Heart left ventricle (tissue), 16 donors: Measurements from ENCODE around the gene PLSCR3. TPM values are rescaled to one million over a fixed set of nuclear protein-coding genes. Genes with fewer than 3 reads are reported as not detected.
A peak's percentile ranks its signal among the peaks of the same experiment; 100 is the strongest.

ENCODE experiments used
- ATAC-seq, 4 donors: fragments of 200-7000 bp; cut with Tn5 transposase; one replicate each; pipeline ENCODE4 v1.9.1; 2020 to 2022; ENCODE audit warnings: moderate library complexity in 4 of 4, mild to moderate bottlenecking in 3 of 4, moderate number of reproducible peaks in 1 of 4
- DNase-seq, 5 donors: peaks; one replicate each; pipeline ENCODE4 v3.0.0-alpha.2; 2020
- H3K27ac ChIP-seq, 12 donors: fragments of 200-600 bp; sonication (generic) in 4 of 12; one replicate each; pipeline versions ENCODE4 v1.5.0 to v1.8.0; 2016 to 2022; ENCODE audit warnings: mild to moderate bottlenecking in 2 of 12
- H3K27me3 ChIP-seq, 9 donors: fragments of 200-600 bp; sonication (generic) in 2 of 9; one replicate each; pipeline versions ENCODE4 v1.5.1 to v1.8.0; 2016 to 2022; ENCODE audit warnings: mild to moderate bottlenecking in 3 of 9
- H3K36me3 ChIP-seq, 9 donors: fragments of 200-600 bp; sonication (generic) in 2 of 9; one replicate each; pipeline versions ENCODE4 v1.5.0 to v1.8.0; 2018 to 2022; ENCODE audit warnings: mild to moderate bottlenecking in 2 of 9
- H3K4me1 ChIP-seq, 12 donors: fragments of 200-600 bp; sonication (generic) in 4 of 12; one replicate each; pipeline versions ENCODE4 v1.5.0 to v1.8.0; 2016 to 2022; ENCODE audit warnings: mild to moderate bottlenecking in 3 of 12
- H3K4me3 ChIP-seq, 12 donors: fragments of 200-600 bp; sonication (generic) in 4 of 12; one replicate each; pipeline versions ENCODE4 v1.5.0 to v1.8.0; 2017 to 2022; ENCODE audit warnings: mild to moderate bottlenecking in 9 of 12, moderate library complexity in 4 of 12
- H3K9me3 ChIP-seq, 12 donors: fragments of 200-600 bp; sonication (generic) in 4 of 12; one replicate each; pipeline versions ENCODE4 v1.5.0 to v1.8.0; 2016 to 2022; ENCODE audit warnings: mild to moderate bottlenecking in 1 of 12
- CTCF ChIP-seq, 12 donors: fragments of 200-600 bp; sonication (generic) in 4 of 12; IDR thresholded peaks; one replicate each; pipeline versions ENCODE4 v1.5.0 to v1.8.0; 2018 to 2022; ENCODE audit warnings: antibody characterized with exemption in 12 of 12, mild to moderate bottlenecking in 5 of 12
- POLR2A ChIP-seq, 2 donors: fragments of 450-650 bp; IDR thresholded peaks; one replicate each; pipeline ENCODE4 v1.6.1; 2017; ENCODE audit warnings: antibody characterized with exemption in 2 of 2, mild to moderate bottlenecking in 2 of 2, moderate library complexity in 2 of 2
- WGBS, 4 donors: extraction: QIAGEN DNeasy Blood & Tissue Kit in 2 of 4; methylation state at CpG; one replicate each; pipeline versions ENCODE4 v1.1.5 to v1.1.7; 2013 to 2018; 5-methylcytosine and 5-hydroxymethylcytosine counted together
- intact Hi-C, 10 donors: fragments of 100-400 bp; cut with DNase I; formaldehyde crosslinking; loops; one replicate each; pipeline versions ENCODE4 v1.11.1 to v1.14.2; 2022
- polyA plus RNA-seq, 2 donors: library from polyadenylated mRNA; stranded (reverse); fragments of 200-250 nt; gene quantifications; one replicate each; pipeline ENCODE4 v1.2.3, GENCODE V29; 2013
- total RNA-seq, 9 donors: library from RNA; depleted of rRNA in 2 of 9; stranded (reverse); fragments of >200 nt in 2 of 9; fragmentation: NEBNext Ultra II Directional in 3 of 9; extraction: Animal tissue kit (Norgen Biotek cat#: 25700) in 3 of 9; gene quantifications; one replicate each; pipeline versions ENCODE4 v1.1.0 to v1.2.4, GENCODE V29; 2016 to 2023
- donor health status: ischemic (EF 13 %, LVEDD 7.1; RV severe dilation, severe dysfunction).
- donor health status: healthy with polysubstance abuse.
- donor health status: DM: no; HTN: yes; CAD: no.
- donor health status: DM: no; HTN: no; CAD: no.
- donor health status: ischemic (EF 25% LVEDD 6.9; RV normal size, moderate dysfunction).
- donor health status: ischemic (EF 25% LVEDD 5.7; RV mildly dilated, moderate dysfunction).
- donor health status: healthy.
- donor health status: DM: yes; HTN: yes; CAD: no.
- donor health status: ischemic (EF 35%, LVEDD 5.7; RV mildly dilated, moderate dysfunction).
- donor health status: nonischemic (EF 11% LVEDD 7.7; RV severe dilation, severe dysfunction).
- donor health status: DM: yes; HTN: yes; CAD: no.
- donor health status: PGD.
- donor health status: ischemic (EF 29% LVEDD 5.4; RV normal size, mild dysfunction).
- donor health status: nonischemic (EF 23%, LVEDD 6.1; RV moderate dilation, normal function).

PLSCR3 gene
- total and polyA plus RNA-seq, 11 donors, result 14.3 to 29.5 (median 16.9) TPM

GRCh38 chr17:7393613-7394451, 493 bp downstream of the PLSCR3 start:
- intact Hi-C loops, result loop anchor here in 5 of 10 donors (1.0 to 5.0 kb wide), 3 partner anchors 10 to 41 kb away; partner anchors contain the start of genes TMEM95 (in 4 of the 5), KCTD11 (in 1 of the 5) and TMEM256 (in 1 of the 5)
- peak in 2 of 12 donors; percentile 3 to 6 for TF ChIP-seq CTCF (IDR thresholded peaks at IDR 0.05)
- no peak for TF ChIP-seq POLR2A (IDR thresholded peaks at IDR 0.05)
- Histone ChIP-seq H3K9me3 (no peaks in the 10 kb centered on the region), H3K27me3 (no peaks in the 10 kb centered on the region), H3K4me1 (peaks cover 0 to 27% (median 17%) of the 10 kb centered on the region in 12 donors), H3K27ac (peak overlapping the region; percentile 72 to 99 (median 96)), H3K4me3 (peak overlapping the region; percentile 76 to 96 (median 86)), H3K36me3 (peaks cover 0 to 40% (median 26%) of the 10 kb centered on the region in 9 donors)
- 9 to 18% (median 13%) methylated on average over 21 to 48 of the region's 48 CpGs for WGBS, 4 donors
- ATAC-seq (peak in 3 of 4 donors; percentile 11 to 29 (median 18)), DNase-seq (peak in 1 of 5 donors; percentile 50)

GRCh38 chr17:7392696-7393612, 1.4 kb downstream of the PLSCR3 start:
- intact Hi-C loops, result loop anchor here in 4 of 10 donors (1.0 to 5.0 kb wide), 2 partner anchors 36 to 45 kb away; partner anchors contain the start of gene TMEM95 (in 4 of the 4)
- Histone ChIP-seq H3K4me1 (peaks cover 0 to 27% (median 17%) of the 10 kb centered on the region in 12 donors), H3K9me3 (no peaks in the 10 kb centered on the region), H3K27me3 (no peaks in the 10 kb centered on the region), H3K36me3 (peaks cover 0 to 48% (median 31%) of the 10 kb centered on the region in 9 donors), H3K27ac (peak overlapping the region in 10 of 12 donors; percentile 95 to 99 (median 97)), H3K4me3 (peak overlapping the region in 11 of 12 donors; percentile 76 to 96 (median 85))
- no peak for DNase-seq
- no peak for TF ChIP-seq POLR2A (IDR thresholded peaks at IDR 0.05)
- TF ChIP-seq CTCF (IDR thresholded peaks at IDR 0.05), result no peak
- no peak for ATAC-seq
- WGBS, 4 donors, result 77 to 82% (median 79%) methylated on average over 36 to 42 of the region's 42 CpGs

GRCh38 chr17:7391307-7391706, 3.0 kb downstream of the PLSCR3 start:
- no peak overlapping the region for H3K4me3 ChIP-seq
- no peaks in the 10 kb centered on the region for H3K9me3 ChIP-seq
- H3K27me3 ChIP-seq, result no peaks in the 10 kb centered on the region
- peaks cover 0 to 27% (median 17%) of the 10 kb centered on the region in 12 donors for H3K4me1 ChIP-seq
- TF ChIP-seq POLR2A (IDR thresholded peaks at IDR 0.05) (no peak), CTCF (IDR thresholded peaks at IDR 0.05) (no peak)
- 60 to 72% (median 65%) methylated on average over 2 of the region's 2 CpGs for WGBS, 4 donors
- no peak for ATAC-seq
- H3K36me3 ChIP-seq, result peaks cover 0 to 52% (median 32%) of the 10 kb centered on the region in 9 donors
- intact Hi-C loops, result loop anchor here in 4 of 10 donors (5.0 kb wide), 1 partner anchor 34 kb away; the partner anchor contains the start of gene TMEM95 (in 4 of the 4)
- H3K27ac ChIP-seq, result peak overlapping the region in 2 of 12 donors; percentile 40 to 49
- DNase-seq, result no peak
